Smooth muscle cell of the brain vasculature (primary cell): Measurements from ENCODE around the gene CNN3.

Experiments
- DNase-seq: peaks from one replicate; pipeline ENCODE4 v3.0.0-alpha.2; 2012; ENCODE audit warnings: low read depth, low spot score

Gene CNN3

GRCh38 chr1:94922761-94923331, 4.1 kb downstream of the CNN3 start:
- DNase-seq: no peak

GRCh38 chr1:94921977-94922376, 4.9 kb downstream of the CNN3 start:
- no peak for DNase-seq

- no peak for DNase-seq
Measured at GRCh38 chr1:94920061-94920460, 6.8 kb downstream of the CNN3 start.

- no peak for DNase-seq
Measured at GRCh38 chr1:94919241-94920030, 7.5 kb downstream of the CNN3 start.

- no peak for DNase-seq
Measured at GRCh38 chr1:94917251-94917650, 9.7 kb downstream of the CNN3 start.

GRCh38 chr1:94912263-94913184, 14.4 kb downstream of the CNN3 start:
- DNase-seq: no peak

GRCh38 chr1:94909486-94909885, 17.4 kb downstream of the CNN3 start:
- DNase-seq: no peak

GRCh38 chr1:94908965-94909364, 17.9 kb downstream of the CNN3 start:
- DNase-seq: no peak

- no peak for DNase-seq
Measured at GRCh38 chr1:94908190-94908589, 18.7 kb downstream of the CNN3 start.

- DNase-seq: no peak
Measured at GRCh38 chr1:94907136-94907535, 19.8 kb downstream of the CNN3 start.

GRCh38 chr1:94906382-94906781, 20.5 kb downstream of the CNN3 start:
- DNase-seq: no peak

- no peak for DNase-seq
Measured at GRCh38 chr1:94905207-94905606, 21.7 kb downstream of the CNN3 start.

GRCh38 chr1:94903280-94904009, 23.5 kb downstream of the CNN3 start:
- no peak for DNase-seq

- no peak for DNase-seq
Measured at GRCh38 chr1:94901841-94902240, 25.1 kb downstream of the CNN3 start.

GRCh38 chr1:94899756-94900155, 27.2 kb downstream of the CNN3 start:
- DNase-seq: no peak

- no peak for DNase-seq
Measured at GRCh38 chr1:94898491-94899385, 28.2 kb downstream of the CNN3 start.

- no peak for DNase-seq
Measured at GRCh38 chr1:94895518-94895917, 31.4 kb downstream of the CNN3 start.

GRCh38 chr1:94894630-94895029, 32.3 kb downstream of the CNN3 start:
- no peak for DNase-seq

- DNase-seq: no peak
Measured at GRCh38 chr1:94892604-94893254, 34.2 kb downstream of the CNN3 start.

- DNase-seq: no peak
Measured at GRCh38 chr1:94888201-94888600, 38.7 kb downstream of the CNN3 start.
